Vagina (tissue), 2 donors: Measurements from ENCODE around the gene DIMT1. TPM values are rescaled to one million over a fixed set of nuclear protein-coding genes. Genes with fewer than 3 reads are reported as not detected.

Experiments used
- DNase-seq, 2 donors: peaks; one replicate each; pipeline ENCODE4 v3.0.0-alpha.2; 2017; ENCODE audit errors: extremely low spot score in 2 of 2
- H3K27ac ChIP-seq: fragments of 200-600 bp; sonication (generic); one replicate; pipeline ENCODE4 v1.5.1; 2019
- H3K27me3 ChIP-seq: fragments of 200-600 bp; sonication (generic); one replicate; pipeline ENCODE4 v1.5.1; 2019
- H3K36me3 ChIP-seq, 2 donors: fragments of 200-600 bp; sonication (generic); one replicate each; pipeline ENCODE4 v1.5.1; 2017 to 2019
- H3K4me1 ChIP-seq: fragments of 200-600 bp; sonication (generic); one replicate; pipeline ENCODE4 v1.5.1; 2019
- H3K4me3 ChIP-seq, 2 donors: fragments of 200-600 bp; sonication (generic); 1 replicate in 1 of 2; 2 replicates in 1 of 2; pipeline ENCODE4 v1.5.1; 2016 to 2019
- H3K9me3 ChIP-seq: fragments of 200-600 bp; sonication (generic); one replicate; pipeline ENCODE4 v1.5.1; 2019
- CTCF ChIP-seq, 3 experiments: fragments of 450-650 bp in 2 of 3; fragments of 200-600 bp in 1 of 3; sonication (generic) in 1 of 3; IDR thresholded peaks; one replicate each; pipeline ENCODE4 v1.5.1; 2017 to 2019; ENCODE audit warnings: antibody characterized with exemption in 3 of 3, mild to moderate bottlenecking in 2 of 3, moderate library complexity in 2 of 3
- POLR2A ChIP-seq, 2 donors: fragments of 450-650 bp; IDR thresholded peaks; one replicate each; pipeline ENCODE4 v1.6.1; 2017; ENCODE audit warnings: antibody characterized with exemption in 2 of 2, mild to moderate bottlenecking in 2 of 2, moderate library complexity in 2 of 2
- POLR2AphosphoS5 ChIP-seq, 2 donors: sonication (generic); formaldehyde crosslinking; IDR thresholded peaks; one replicate each; pipeline ENCODE4 v1.9.0; 2017; ENCODE audit warnings: antibody characterized with exemption in 2 of 2, mild to moderate bottlenecking in 2 of 2, low read depth in 1 of 2; ENCODE audit not compliant: insufficient read depth in 1 of 2
- intact Hi-C: fragments of 100-400 bp; cut with DNase I; formaldehyde crosslinking; loops from one replicate; pipeline ENCODE4 v1.15.1; 2023
- total RNA-seq: library from RNA; depleted of rRNA; stranded (reverse); fragments of >200 nt; gene quantifications from one replicate; pipeline ENCODE4 v1.2.3, GENCODE V29; 2016

The DIMT1 gene
- total RNA-seq, 1 donor from 2014 or later, result 25.5 TPM

GRCh38 chr5:62431735-62432620 lies 28.3 kb upstream of the DIMT1 start:
- no peaks in the 10 kb centered on the region for H3K36me3 ChIP-seq
- no peak for DNase-seq
- peak overlapping the region; percentile 20 for H3K27ac ChIP-seq
- H3K4me1 ChIP-seq, result peaks cover 5% of the 10 kb centered on the region
- H3K27me3 ChIP-seq, result no peaks in the 10 kb centered on the region
- intact Hi-C loops, result no loop called here
- H3K4me3 ChIP-seq, result no peak overlapping the region
- TF ChIP-seq POLR2AphosphoS5 (IDR thresholded peaks at IDR 0.05; ENCODE audit: insufficient read depth in 1 of 2, low read depth in 1 of 2), result no peak
- no peaks in the 10 kb centered on the region for H3K9me3 ChIP-seq

GRCh38 chr5:62424763-62425162 lies 21.1 kb upstream of the DIMT1 start:
- no peak overlapping the region for H3K4me3 ChIP-seq

GRCh38 chr5:62421414-62421813 lies 17.7 kb upstream of the DIMT1 start:
- Histone ChIP-seq H3K27ac (no peak overlapping the region), H3K27me3 (no peaks in the 10 kb centered on the region), H3K4me1 (no peaks in the 10 kb centered on the region), H3K36me3 (no peaks in the 10 kb centered on the region), H3K4me3 (no peak overlapping the region), H3K9me3 (no peaks in the 10 kb centered on the region)
- DNase-seq, result no peak
- intact Hi-C loops, result no loop called here
- TF ChIP-seq CTCF (IDR thresholded peaks at IDR 0.05), result no peak
- TF ChIP-seq POLR2AphosphoS5 (IDR thresholded peaks at IDR 0.05; ENCODE audit: insufficient read depth in 1 of 2, low read depth in 1 of 2), result no peak
- no peak for TF ChIP-seq POLR2A (IDR thresholded peaks at IDR 0.05)

More at GRCh38 chr5:62424763-62425162, 21.1 kb upstream of the DIMT1 start:
- no peaks in the 10 kb centered on the region for H3K4me1 ChIP-seq
- H3K36me3 ChIP-seq, result no peaks in the 10 kb centered on the region
- H3K9me3 ChIP-seq, result no peaks in the 10 kb centered on the region
- no peak for DNase-seq
- H3K27ac ChIP-seq, result no peak overlapping the region
- no peaks in the 10 kb centered on the region for H3K27me3 ChIP-seq
- intact Hi-C loops, result no loop called here
- TF ChIP-seq CTCF (IDR thresholded peaks at IDR 0.05) (no peak), POLR2A (IDR thresholded peaks at IDR 0.05) (no peak), POLR2AphosphoS5 (IDR thresholded peaks at IDR 0.05; ENCODE audit: insufficient read depth in 1 of 2, low read depth in 1 of 2) (no peak)

GRCh38 chr5:62419609-62420008 lies 15.9 kb upstream of the DIMT1 start:
- H3K27ac ChIP-seq, result no peak overlapping the region
- H3K9me3 ChIP-seq, result no peaks in the 10 kb centered on the region
- no peaks in the 10 kb centered on the region for H3K4me1 ChIP-seq
- H3K4me3 ChIP-seq, result no peak overlapping the region
- intact Hi-C loops, result no loop called here
- no peaks in the 10 kb centered on the region for H3K27me3 ChIP-seq
- H3K36me3 ChIP-seq, result no peaks in the 10 kb centered on the region
- DNase-seq, result no peak
- TF ChIP-seq POLR2AphosphoS5 (IDR thresholded peaks at IDR 0.05; ENCODE audit: insufficient read depth in 1 of 2, low read depth in 1 of 2) (no peak), CTCF (IDR thresholded peaks at IDR 0.05) (no peak), POLR2A (IDR thresholded peaks at IDR 0.05) (no peak)

GRCh38 chr5:62418462-62419076 lies 14.9 kb upstream of the DIMT1 start:
- no peak for DNase-seq
- no peaks in the 10 kb centered on the region for H3K9me3 ChIP-seq
- peaks cover 10% of the 10 kb centered on the region for H3K4me1 ChIP-seq
- H3K4me3 ChIP-seq, result no peak overlapping the region
- no peaks in the 10 kb centered on the region for H3K27me3 ChIP-seq
- H3K27ac ChIP-seq, result no peak overlapping the region
- TF ChIP-seq POLR2AphosphoS5 (IDR thresholded peaks at IDR 0.05; ENCODE audit: insufficient read depth in 1 of 2, low read depth in 1 of 2), result no peak
- no peak for TF ChIP-seq POLR2A (IDR thresholded peaks at IDR 0.05)
- TF ChIP-seq CTCF (IDR thresholded peaks at IDR 0.05), result no peak
- intact Hi-C loops, result no loop called here
- no peaks in the 10 kb centered on the region for H3K36me3 ChIP-seq
